ENCODE results near the gene C1QTNF8. TPM values are rescaled to one million over a fixed set of nuclear protein-coding genes. Genes with fewer than 3 reads are reported as not detected.

The C1QTNF8 gene
- total RNA-seq, 1 experiment from 2014 or later, result not detected

- H3K27ac ChIP-seq (ENCODE audit: low read length), result no peak overlapping the region
- TF ChIP-seq CTCF (conservative IDR thresholded peaks at IDR 0.05; ENCODE audit: low read depth, low read length) (peak; percentile 48), EZH2phosphoT487 (IDR thresholded peaks at IDR 0.05; ENCODE audit: borderline replicate concordance, low read length) (no peak)
- peak overlapping the region; percentile 30; the same call in 1 of the 2 replicates for H3K4me3 ChIP-seq (ENCODE audit: low read length)
- H3F3A ChIP-seq (ENCODE audit: low read length, unreplicated experiment), result no peaks in the 10 kb centered on the region
- no peaks in the 10 kb centered on the region for H3K9me2 ChIP-seq (replicated peaks; ENCODE audit: low read length)
- ChIA-PET CTCF (interaction anchor here (1.5 kb wide), 1 partner anchor 46 kb away, joined by 7 read pairs; no protein-coding TSS in a partner anchor), POLR2A (ENCODE audit: unreplicated experiment) (no interaction called here)
- DNase-seq (peak; percentile 47), ATAC-seq (peak; percentile 41)
- H3K9ac ChIP-seq (ENCODE audit: low read length), result no peak overlapping the region
- no peaks in the 10 kb centered on the region for H3K9me3 ChIP-seq (ENCODE audit: low read length)
- H2AFZ ChIP-seq (ENCODE audit: low read length), result 0 out of 2 replicates have a peak overlapping the region, but pooled peaks have one; percentile 63
- H3K27me3 ChIP-seq (ENCODE audit: low read length), result peaks cover 14% of the 10 kb centered on the region
- no peaks in the 10 kb centered on the region for H3K36me3 ChIP-seq (ENCODE audit: low read depth, low read length)
- H3K4me2 ChIP-seq (ENCODE audit: low read length), result peak overlapping the region; percentile 78
- no peaks in the 10 kb centered on the region for H3K79me2 ChIP-seq (ENCODE audit: low read length)
- intact Hi-C loops (cut with micrococcal nuclease), result no loop called here
- no TSS peak for BruUV-seq (replicated peaks)
- H3K4me1 ChIP-seq (ENCODE audit: insufficient read depth, low read length), result no peaks in the 10 kb centered on the region; the same call in 1 of the 2 replicates
- H4K20me1 ChIP-seq (ENCODE audit: low read length), result no peaks in the 10 kb centered on the region
Measured at GRCh38 chr16:1102921-1103635, 7.0 kb upstream of the C1QTNF8 start.

- intact Hi-C loops (cut with micrococcal nuclease), result no loop called here
- ChIA-PET POLR2A (ENCODE audit: unreplicated experiment) (no interaction called here), CTCF (interaction anchor here (1.5 kb wide), 1 partner anchor 45 kb away, joined by 7 read pairs; no protein-coding TSS in a partner anchor)
- no TSS peak for BruUV-seq (replicated peaks)
- no peaks in the 10 kb centered on the region for H3K79me2 ChIP-seq (ENCODE audit: low read length)
- no peak overlapping the region for H3K4me2 ChIP-seq (ENCODE audit: low read length)
- TF ChIP-seq EZH2phosphoT487 (IDR thresholded peaks at IDR 0.05; ENCODE audit: borderline replicate concordance, low read length) (no peak), CTCF (conservative IDR thresholded peaks at IDR 0.05; ENCODE audit: low read depth, low read length) (no peak), EZH2 (IDR thresholded peaks at IDR 0.05; ENCODE audit: low read length, unreplicated experiment) (no peak)
- H3K4me3 ChIP-seq (ENCODE audit: low read length), result no peak overlapping the region
- ATAC-seq, result no peak
- no peaks in the 10 kb centered on the region for H3K36me3 ChIP-seq (ENCODE audit: low read depth, low read length)
- H3K27ac ChIP-seq (ENCODE audit: low read length), result no peak overlapping the region
- H2AFZ ChIP-seq (ENCODE audit: low read length), result no peak overlapping the region
- H3K9me3 ChIP-seq (ENCODE audit: low read length), result no peaks in the 10 kb centered on the region
- H3F3A ChIP-seq (ENCODE audit: low read length, unreplicated experiment), result no peaks in the 10 kb centered on the region
- no peak overlapping the region for H3K9ac ChIP-seq (ENCODE audit: low read length)
- H3K27me3 ChIP-seq (ENCODE audit: low read length), result peaks cover 7% of the 10 kb centered on the region
- H4K20me1 ChIP-seq (ENCODE audit: low read length), result no peaks in the 10 kb centered on the region
- no peaks in the 10 kb centered on the region for H3K9me2 ChIP-seq (replicated peaks; ENCODE audit: low read length)
- no peak for DNase-seq
- H3K4me1 ChIP-seq (ENCODE audit: insufficient read depth, low read length), result no peaks in the 10 kb centered on the region; the same call in 1 of the 2 replicates
Measured at GRCh38 chr16:1102333-1102700, 6.3 kb upstream of the C1QTNF8 start.
